PC-3 (cell line): ENCODE data around the gene GEN1. TPM values are rescaled to one million over a fixed set of nuclear protein-coding genes. Genes with fewer than 3 reads are reported as not detected.

Source experiments
- ATAC-seq: fragments of 200-7000 bp; cut with Tn5 transposase; 2 replicates; pipeline ENCODE4 v1.9.1; 2020; ENCODE audit warnings: mild to moderate bottlenecking, moderate library complexity
- BruUV-seq: library from RNA; stranded (reverse); fragments of 400-500 nt; replicated peaks from 2 replicates; lab custom pipeline; 2021; lab: Mats Ljungman, UMichigan
- CTCF ChIA-PET: fragments of 300-600 bp; sonication (Branson Sonifier 250); formaldehyde crosslinking; loops from one replicate; lab custom pipeline; 2022; ENCODE audit warnings: antibody characterized with exemption; lab: Charles Lee
- POLR2A ChIA-PET: fragments of 300-600 bp; sonication (Branson Sonifier 250); formaldehyde crosslinking; loops from one replicate; lab custom pipeline; 2022; ENCODE audit warnings: antibody characterized with exemption; ENCODE audit not compliant: unreplicated experiment; lab: Charles Lee
- DNase-seq: peaks from one replicate; pipeline ENCODE4 v3.0.0-alpha.2; 2015
- H2AFZ ChIP-seq: fragments of 300-600 bp; sonication (generic); 2 replicates; pipeline ENCODE4 v1.6.0; 2016; ENCODE audit warnings: antibody characterized with exemption, low read length
- H3F3A ChIP-seq: fragments of 300-600 bp; sonication (generic); one replicate; pipeline ENCODE4 v1.6.0; 2017; ENCODE audit warnings: antibody characterized with exemption, low read length, control low read depth, mild to moderate bottlenecking; ENCODE audit not compliant: unreplicated experiment
- H3K27ac ChIP-seq: fragments of 300-600 bp; sonication (generic); 2 replicates; pipeline ENCODE4 v1.5.1; 2016; ENCODE audit warnings: mild to moderate bottlenecking, low read length
- H3K27me3 ChIP-seq: fragments of 300-600 bp; sonication (generic); 2 replicates; pipeline ENCODE4 v1.6.1; 2016; ENCODE audit warnings: low read length, mixed read lengths
- H3K36me3 ChIP-seq: fragments of 300-600 bp; sonication (generic); 2 replicates; pipeline ENCODE4 v1.6.1; 2016; ENCODE audit warnings: low read depth, mixed run types, low read length, mixed read lengths
- H3K4me1 ChIP-seq: fragments of 300-600 bp; sonication (generic); 2 replicates; pipeline ENCODE4 v1.5.1; 2016; ENCODE audit warnings: low read length; ENCODE audit not compliant: insufficient read depth
- H3K4me2 ChIP-seq: fragments of 300-600 bp; sonication (generic); 2 replicates; pipeline ENCODE4 v1.6.0; 2016; ENCODE audit warnings: low read length
- H3K4me3 ChIP-seq: fragments of 300-600 bp; sonication (generic); 2 replicates; pipeline ENCODE4 v1.5.1; 2016; ENCODE audit warnings: mild to moderate bottlenecking, low read length, mixed read lengths
- H3K79me2 ChIP-seq: fragments of 300-600 bp; sonication (generic); 2 replicates; pipeline ENCODE4 v1.6.1; 2017; ENCODE audit warnings: low read length, mixed read lengths
- H3K9ac ChIP-seq: fragments of 300-600 bp; sonication (generic); 2 replicates; pipeline ENCODE4 v1.6.0; 2016; ENCODE audit warnings: mild to moderate bottlenecking, low read length
- H3K9me2 ChIP-seq: fragments of 300-600 bp; sonication (generic); replicated peaks from 2 replicates; pipeline ENCODE4 v1.6.1; 2016; ENCODE audit warnings: mixed run types, low read length, mixed read lengths
- H3K9me3 ChIP-seq: fragments of 300-600 bp; sonication (generic); 2 replicates; pipeline ENCODE4 v1.6.1; 2016; ENCODE audit warnings: low read length, mixed read lengths
- H4K20me1 ChIP-seq: fragments of 300-600 bp; sonication (generic); 2 replicates; pipeline ENCODE4 v1.6.1; 2016; ENCODE audit warnings: low read length, mixed read lengths
- EZH2 ChIP-seq: fragments of 300-600 bp; sonication (generic); IDR thresholded peaks from one replicate; pipeline ENCODE4 v1.6.1; 2017; ENCODE audit warnings: antibody characterized with exemption, mild to moderate bottlenecking, low read length; ENCODE audit not compliant: unreplicated experiment
- EZH2phosphoT487 ChIP-seq: fragments of 300-600 bp; sonication (generic); IDR thresholded peaks from 2 replicates; pipeline ENCODE4 v1.6.1; 2018; ENCODE audit warnings: mild to moderate bottlenecking, antibody characterized with exemption, low read length, borderline replicate concordance
- intact Hi-C: fragments of 100-400 bp; cut with micrococcal nuclease; formaldehyde crosslinking; loops from 2 replicates; pipeline ENCODE4 v1.9.0; 2023
- total RNA-seq: library from RNA; depleted of rRNA; stranded (reverse); fragments of >200 nt; gene quantifications from 2 replicates; pipeline ENCODE4 v1.2.3, GENCODE V29; 2014
- TF ChIP-seq, protein P1 (sequence below): fragments of 300-600 bp; sonication (generic); conservative IDR thresholded peaks from 2 replicates; pipeline ENCODE4 v1.5.1; 2017; ENCODE audit warnings: antibody characterized with exemption, low read depth, mild to moderate bottlenecking, low read length

Gene GEN1
- total RNA-seq, 1 experiment from 2014 or later: 21.4 TPM

DNA sequence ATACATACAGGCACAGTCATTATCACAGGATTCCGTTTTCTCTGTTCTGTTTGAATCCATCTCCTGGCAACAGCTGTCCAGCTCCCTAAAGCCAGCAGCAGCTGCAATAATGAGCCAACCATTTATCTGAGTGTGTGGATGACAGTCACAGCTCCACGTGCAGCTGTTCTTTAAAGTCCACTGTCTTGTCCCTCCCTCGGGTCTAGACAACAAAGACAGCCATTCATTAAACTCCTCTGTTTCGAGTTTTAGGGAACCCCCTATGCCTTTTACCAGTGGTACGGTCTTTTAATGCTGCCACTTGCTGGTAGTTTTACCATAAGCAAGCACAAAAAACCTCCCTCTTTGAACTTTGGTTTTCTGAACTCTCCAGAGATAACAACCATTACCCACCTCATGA is 46.3 kb downstream of the GEN1 start:
- intact Hi-C loops: no loop called here
- TF ChIP-seq EZH2 (no peak), EZH2phosphoT487 (no peak)
- TF ChIP-seq, protein P1, sequence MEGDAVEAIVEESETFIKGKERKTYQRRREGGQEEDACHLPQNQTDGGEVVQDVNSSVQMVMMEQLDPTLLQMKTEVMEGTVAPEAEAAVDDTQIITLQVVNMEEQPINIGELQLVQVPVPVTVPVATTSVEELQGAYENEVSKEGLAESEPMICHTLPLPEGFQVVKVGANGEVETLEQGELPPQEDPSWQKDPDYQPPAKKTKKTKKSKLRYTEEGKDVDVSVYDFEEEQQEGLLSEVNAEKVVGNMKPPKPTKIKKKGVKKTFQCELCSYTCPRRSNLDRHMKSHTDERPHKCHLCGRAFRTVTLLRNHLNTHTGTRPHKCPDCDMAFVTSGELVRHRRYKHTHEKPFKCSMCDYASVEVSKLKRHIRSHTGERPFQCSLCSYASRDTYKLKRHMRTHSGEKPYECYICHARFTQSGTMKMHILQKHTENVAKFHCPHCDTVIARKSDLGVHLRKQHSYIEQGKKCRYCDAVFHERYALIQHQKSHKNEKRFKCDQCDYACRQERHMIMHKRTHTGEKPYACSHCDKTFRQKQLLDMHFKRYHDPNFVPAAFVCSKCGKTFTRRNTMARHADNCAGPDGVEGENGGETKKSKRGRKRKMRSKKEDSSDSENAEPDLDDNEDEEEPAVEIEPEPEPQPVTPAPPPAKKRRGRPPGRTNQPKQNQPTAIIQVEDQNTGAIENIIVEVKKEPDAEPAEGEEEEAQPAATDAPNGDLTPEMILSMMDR: no peak
- ChIA-PET CTCF (no interaction called here), POLR2A (no interaction called here)
- Histone ChIP-seq H3K79me2 (no peaks in the 10 kb centered on the region), H3K4me3 (no peak overlapping the region), H4K20me1 (no peaks in the 10 kb centered on the region), H3K9me2 (no peaks in the 10 kb centered on the region), H3K27ac (no peak overlapping the region), H2AFZ (no peak overlapping the region), H3K9ac (no peak overlapping the region), H3K4me2 (no peak overlapping the region), H3K9me3 (no peaks in the 10 kb centered on the region), H3K4me1 (no peaks in the 10 kb centered on the region), H3F3A (no peaks in the 10 kb centered on the region), H3K36me3 (no peaks in the 10 kb centered on the region), H3K27me3 (peaks cover 67% of the 10 kb centered on the region)
- BruUV-seq: no TSS peak
- DNase-seq (no peak), ATAC-seq (no peak)

DNA sequence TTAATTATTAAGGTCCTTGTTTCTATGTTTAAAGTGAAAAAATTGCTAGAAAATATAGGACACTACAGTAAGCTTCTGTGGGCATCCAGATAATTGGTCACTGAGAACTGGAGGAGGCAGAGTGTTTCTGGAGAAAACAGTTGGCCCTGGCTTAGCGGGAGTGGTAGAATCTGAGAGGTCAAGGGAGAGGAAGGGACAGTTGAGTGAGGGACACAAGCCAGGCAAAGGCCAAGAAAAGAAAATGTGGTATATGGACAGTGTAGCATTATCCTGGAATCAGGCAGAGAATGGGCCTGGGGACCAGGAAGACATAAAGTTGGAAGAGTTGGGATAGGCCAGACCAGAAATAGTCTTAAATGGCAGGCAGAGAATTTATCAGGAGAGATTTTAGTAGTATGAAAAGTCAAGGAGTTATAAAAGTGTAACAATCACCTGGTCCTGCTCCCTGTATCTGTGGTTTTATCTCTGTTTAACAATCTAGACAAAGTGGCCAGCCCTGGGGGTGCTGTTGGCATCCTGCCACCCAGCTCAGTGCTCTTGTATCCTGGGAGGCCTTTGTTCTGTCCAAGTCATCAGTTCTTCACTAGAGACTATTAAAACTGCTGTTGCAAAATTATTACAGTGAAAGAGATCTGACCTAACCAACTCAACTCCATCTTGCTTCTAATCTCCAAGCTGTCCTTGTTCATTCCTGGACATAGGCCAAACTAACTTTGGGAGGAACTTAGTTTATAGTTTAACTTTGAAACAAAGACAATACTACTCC is 46.9 kb downstream of the GEN1 start:
- POLR2A ChIA-PET: no interaction called here
- no TSS peak for BruUV-seq
- Histone ChIP-seq H3K9me3 (no peaks in the 10 kb centered on the region), H3K9ac (no peak overlapping the region), H3K27me3 (peaks cover 64% of the 10 kb centered on the region), H3K79me2 (no peaks in the 10 kb centered on the region), H3K9me2 (no peaks in the 10 kb centered on the region), H3K4me2 (no peak overlapping the region), H3K4me3 (no peak overlapping the region), H2AFZ (no peak overlapping the region), H3K4me1 (no peaks in the 10 kb centered on the region), H3F3A (no peaks in the 10 kb centered on the region), H3K27ac (no peak overlapping the region), H3K36me3 (no peaks in the 10 kb centered on the region), H4K20me1 (no peaks in the 10 kb centered on the region)
- intact Hi-C loops: no loop called here
- TF ChIP-seq EZH2phosphoT487: no peak
- ATAC-seq (no peak), DNase-seq (peak; percentile 12)
- CTCF ChIA-PET: no interaction called here

DNA sequence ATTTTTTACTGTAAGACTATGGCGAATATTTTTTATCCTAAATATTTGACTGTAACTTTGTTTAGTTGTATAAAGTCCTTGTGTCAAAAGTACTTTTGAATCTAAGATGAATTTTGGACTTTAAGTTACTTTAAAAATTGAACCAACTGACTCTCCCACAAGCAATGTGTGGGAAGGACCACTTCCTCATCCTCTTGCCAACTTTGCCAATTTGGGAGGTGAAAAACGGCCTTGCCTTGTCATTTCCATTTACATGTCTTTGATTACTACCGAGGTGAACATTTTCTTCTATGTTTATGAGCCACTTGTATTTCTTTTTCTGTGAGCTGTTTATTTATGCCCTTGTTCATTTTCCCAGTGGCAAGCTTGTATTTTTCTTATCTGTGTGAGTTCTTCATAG is 49.6 kb downstream of the GEN1 start:
- H3K27ac ChIP-seq: no peak overlapping the region
- H4K20me1 ChIP-seq: no peaks in the 10 kb centered on the region
- H3K79me2 ChIP-seq: no peaks in the 10 kb centered on the region
- TF ChIP-seq, protein P1: no peak
- TF ChIP-seq EZH2phosphoT487 (no peak), EZH2 (no peak)
- no peaks in the 10 kb centered on the region for H3K9me2 ChIP-seq
- no peaks in the 10 kb centered on the region for H3K4me1 ChIP-seq
- H3K9me3 ChIP-seq: no peaks in the 10 kb centered on the region
- ATAC-seq (no peak), DNase-seq (no peak)
- no peak overlapping the region for H3K9ac ChIP-seq
- ChIA-PET POLR2A (no interaction called here), CTCF (no interaction called here)
- no peaks in the 10 kb centered on the region for H3F3A ChIP-seq
- peaks cover 52% of the 10 kb centered on the region for H3K27me3 ChIP-seq
- H3K4me2 ChIP-seq: no peak overlapping the region
- H3K4me3 ChIP-seq: no peak overlapping the region
- no TSS peak for BruUV-seq
- intact Hi-C loops: no loop called here
- no peak overlapping the region for H2AFZ ChIP-seq
- H3K36me3 ChIP-seq: no peaks in the 10 kb centered on the region
